Keratinocyte (primary cell): Measurements from ENCODE around the gene TSHZ2. TPM values are rescaled to one million over a fixed set of nuclear protein-coding genes. Genes with fewer than 3 reads are reported as not detected.

Experiments used
- DNase-seq: peaks from one replicate; pipeline ENCODE4 v3.0.0-alpha.2; 2011; ENCODE audit warnings: low read depth, missing footprints, low spot score
- FAIRE-seq: peaks from 2 replicates; lab custom pipeline; 2011; peaks lifted over from hg19 to GRCh38; lab: Jason Lieb, UNC
- H2AFZ ChIP-seq: 2 replicates; pipeline ENCODE4 v1.6.0; 2012; ENCODE audit warnings: low read length, control low read depth, inconsistent platforms; ENCODE audit not compliant: control insufficient read depth
- H3K27ac ChIP-seq: 2 replicates; pipeline ENCODE4 v1.5.1; 2011; ENCODE audit warnings: low read length; ENCODE audit not compliant: control insufficient read depth, insufficient read depth
- H3K27me3 ChIP-seq: 3 replicates; pipeline ENCODE4 v1.6.0; 2011; ENCODE audit warnings: low read length; ENCODE audit not compliant: control insufficient read depth, insufficient read depth; ENCODE audit errors: extremely low read depth
- H3K36me3 ChIP-seq, 2 experiments: 2 replicates in 1 of 2; 3 replicates in 1 of 2; pipeline ENCODE4 v1.5.1; 2011; ENCODE audit warnings: low read length in 2 of 2, mild to moderate bottlenecking in 1 of 2; ENCODE audit not compliant: control insufficient read depth in 2 of 2, insufficient read depth in 2 of 2; ENCODE audit errors: extremely low read depth in 1 of 2
- H3K4me1 ChIP-seq: 3 replicates; pipeline ENCODE4 v1.5.1; 2011; ENCODE audit warnings: low read length; ENCODE audit not compliant: control insufficient read depth, insufficient read depth; ENCODE audit errors: extremely low read depth
- H3K4me2 ChIP-seq: 3 replicates; pipeline ENCODE4 v1.6.0; 2011; ENCODE audit warnings: low read depth, low read length; ENCODE audit not compliant: control insufficient read depth, insufficient read depth; ENCODE audit errors: extremely low read depth
- H3K4me3 ChIP-seq, 3 experiments: fragments of 200-600 bp in 1 of 3; sonication (generic) in 1 of 3; 2 replicates in 2 of 3; 3 replicates in 1 of 3; pipeline ENCODE4 v1.5.1; 2011 to 2016; ENCODE audit warnings: low read length in 3 of 3, mild to moderate bottlenecking in 3 of 3, control low read depth in 2 of 3, inconsistent platforms in 1 of 3, low read depth in 1 of 3, mixed read lengths in 1 of 3, mixed run types in 1 of 3, moderate library complexity in 1 of 3; ENCODE audit not compliant: control insufficient read depth in 2 of 3, insufficient read depth in 2 of 3; ENCODE audit errors: extremely low read depth in 1 of 3
- H3K79me2 ChIP-seq: 2 replicates; pipeline ENCODE4 v1.6.0; 2012; ENCODE audit warnings: low read length; ENCODE audit not compliant: control insufficient read depth, insufficient read depth
- H3K9ac ChIP-seq: 3 replicates; pipeline ENCODE4 v1.6.0; 2011; ENCODE audit warnings: low read length; ENCODE audit not compliant: control insufficient read depth, insufficient read depth; ENCODE audit errors: extremely low read depth
- H3K9me1 ChIP-seq: 3 replicates; pipeline ENCODE4 v1.6.0; 2011; ENCODE audit warnings: low read length; ENCODE audit not compliant: control insufficient read depth, insufficient read depth; ENCODE audit errors: extremely low read depth
- H3K9me3 ChIP-seq: 2 replicates; pipeline ENCODE4 v1.5.1; 2012; ENCODE audit warnings: low read depth, low read length; ENCODE audit not compliant: control insufficient read depth
- H4K20me1 ChIP-seq: 3 replicates; pipeline ENCODE4 v1.6.0; 2011; ENCODE audit warnings: low read length; ENCODE audit not compliant: control insufficient read depth, insufficient read depth; ENCODE audit errors: extremely low read depth
- EZH2 ChIP-seq: IDR thresholded peaks from one replicate; pipeline ENCODE4 v1.6.1; 2012; ENCODE audit warnings: inconsistent platforms, mild to moderate bottlenecking, low read length, moderate library complexity
- dilution Hi-C: fragments of 300-500 bp; cut with MboI; formaldehyde crosslinking; loops from one replicate; pipeline ENCODE4 v1.7.0; 2020; ENCODE audit warnings: low sequenced_read_pairs; ENCODE audit not compliant: extremely low pct_ligation_motif_present
- polyA plus RNA-seq, 5 experiments: library from polyadenylated mRNA; depleted of rRNA in 3 of 5; stranded (reverse) in 3 of 5; stranded (forward) in 1 of 5; unstranded in 1 of 5; fragments of >200 nt; gene quantifications; 1 replicate in 1 of 5; 2 replicates in 3 of 5; 3 replicates in 1 of 5; pipeline versions ENCODE4 v1.2.1 to v1.2.3, GENCODE V29; 2011 to 2012; ENCODE audit warnings: missing spikeins in 2 of 5, low read depth in 1 of 5, low replicate concordance in 1 of 5
- TF ChIP-seq, protein P1 (sequence below), 3 experiments: IDR thresholded peaks in 1 of 3; conservative IDR thresholded peaks in 1 of 3; optimal IDR thresholded peaks in 1 of 3; 2 replicates in 2 of 3; 3 replicates in 1 of 3; pipeline versions ENCODE3 to v1.5.1; 2011; ENCODE audit warnings: low read length in 3 of 3, mild to moderate bottlenecking in 3 of 3, moderate library complexity in 2 of 3, control low read depth in 1 of 3, inconsistent platforms in 1 of 3; ENCODE audit not compliant: insufficient read depth in 2 of 3; ENCODE audit errors: extremely low read depth in 1 of 3

TSHZ2 gene
- polyA plus RNA-seq, 1 donor (not counting 4 experiments of a cell fraction or from before 2014, with no cell fraction given), result 1.1 TPM

GRCh38 chr20:53183181-53183580, 211.0 kb downstream of the TSHZ2 start:
- dilution Hi-C loops, result no loop called here
- no peaks in the 10 kb centered on the region for H4K20me1 ChIP-seq
- H3K9me3 ChIP-seq, result no peaks in the 10 kb centered on the region
- H3K9me1 ChIP-seq, result no peaks in the 10 kb centered on the region
- no peak overlapping the region for H2AFZ ChIP-seq
- no peaks in the 10 kb centered on the region for H3K27me3 ChIP-seq
- no peak for DNase-seq
- H3K4me3 ChIP-seq, result no peak overlapping the region
- no peak overlapping the region for H3K9ac ChIP-seq
- no peaks in the 10 kb centered on the region for H3K79me2 ChIP-seq
- no peak overlapping the region for H3K27ac ChIP-seq
- FAIRE-seq, result no peak
- no peaks in the 10 kb centered on the region for H3K4me1 ChIP-seq
- no peak overlapping the region for H3K4me2 ChIP-seq
- TF ChIP-seq, protein P1, sequence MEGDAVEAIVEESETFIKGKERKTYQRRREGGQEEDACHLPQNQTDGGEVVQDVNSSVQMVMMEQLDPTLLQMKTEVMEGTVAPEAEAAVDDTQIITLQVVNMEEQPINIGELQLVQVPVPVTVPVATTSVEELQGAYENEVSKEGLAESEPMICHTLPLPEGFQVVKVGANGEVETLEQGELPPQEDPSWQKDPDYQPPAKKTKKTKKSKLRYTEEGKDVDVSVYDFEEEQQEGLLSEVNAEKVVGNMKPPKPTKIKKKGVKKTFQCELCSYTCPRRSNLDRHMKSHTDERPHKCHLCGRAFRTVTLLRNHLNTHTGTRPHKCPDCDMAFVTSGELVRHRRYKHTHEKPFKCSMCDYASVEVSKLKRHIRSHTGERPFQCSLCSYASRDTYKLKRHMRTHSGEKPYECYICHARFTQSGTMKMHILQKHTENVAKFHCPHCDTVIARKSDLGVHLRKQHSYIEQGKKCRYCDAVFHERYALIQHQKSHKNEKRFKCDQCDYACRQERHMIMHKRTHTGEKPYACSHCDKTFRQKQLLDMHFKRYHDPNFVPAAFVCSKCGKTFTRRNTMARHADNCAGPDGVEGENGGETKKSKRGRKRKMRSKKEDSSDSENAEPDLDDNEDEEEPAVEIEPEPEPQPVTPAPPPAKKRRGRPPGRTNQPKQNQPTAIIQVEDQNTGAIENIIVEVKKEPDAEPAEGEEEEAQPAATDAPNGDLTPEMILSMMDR (optimal IDR thresholded peaks at IDR 0.05 in 1 of 3, IDR thresholded peaks at IDR 0.05 in 1 of 3, conservative IDR thresholded peaks at IDR 0.05 in 1 of 3; ENCODE audit: extremely low read depth in 1 of 3, insufficient read depth in 2 of 3, low read length in 3 of 3), result no peak
- TF ChIP-seq EZH2, result no peak
- no peaks in the 10 kb centered on the region for H3K36me3 ChIP-seq

- no peaks in the 10 kb centered on the region for H3K27me3 ChIP-seq
- no peak for FAIRE-seq
- H3K9ac ChIP-seq, result no peak overlapping the region
- H3K9me3 ChIP-seq, result no peaks in the 10 kb centered on the region
- no peaks in the 10 kb centered on the region for H3K9me1 ChIP-seq
- H3K4me2 ChIP-seq, result no peak overlapping the region
- H2AFZ ChIP-seq, result no peak overlapping the region
- dilution Hi-C loops, result no loop called here
- H3K36me3 ChIP-seq, result no peaks in the 10 kb centered on the region
- H3K4me1 ChIP-seq, result no peaks in the 10 kb centered on the region
- DNase-seq, result no peak
- no peaks in the 10 kb centered on the region for H4K20me1 ChIP-seq
- TF ChIP-seq, protein P1 (optimal IDR thresholded peaks at IDR 0.05 in 1 of 3, IDR thresholded peaks at IDR 0.05 in 1 of 3, conservative IDR thresholded peaks at IDR 0.05 in 1 of 3; ENCODE audit: extremely low read depth in 1 of 3, insufficient read depth in 2 of 3, low read length in 3 of 3), result no peak
- no peak for TF ChIP-seq EZH2
- no peaks in the 10 kb centered on the region for H3K79me2 ChIP-seq
- no peak overlapping the region for H3K27ac ChIP-seq
- no peak overlapping the region for H3K4me3 ChIP-seq
Measured at GRCh38 chr20:53186635-53187034, 214.5 kb downstream of the TSHZ2 start.
